HG02981 (cell line): ENCODE results near the gene AFAP1.

ENCODE experiments used
- ATAC-seq: cut with Tn5 transposase; IDR thresholded peaks from one replicate; pipeline ENCODE4 v1.9.1; 2021; ENCODE audit warnings: mild to moderate bottlenecking, moderate library complexity; ENCODE audit not compliant: unreplicated experiment

AFAP1 gene

GRCh38 chr4:7939377-7940108 lies at the start of gene AFAP1:
Gene AFAP1 (minus strand): TSS chr4:7939861. CDS start chr4:7872078, 67,783 bp downstream.
- peak; percentile 93 for ATAC-seq

- no peak for ATAC-seq
Observed at GRCh38 chr4:7988437-7988836, 48.8 kb upstream of the AFAP1 start.

GRCh38 chr4:7987148-7987989 lies 47.7 kb upstream of the AFAP1 start:
- ATAC-seq, result peak; percentile 67

GRCh38 chr4:7985891-7986441 lies 46.3 kb upstream of the AFAP1 start:
- no peak for ATAC-seq

GRCh38 chr4:7985072-7985471 lies 45.4 kb upstream of the AFAP1 start:
- no peak for ATAC-seq

GRCh38 chr4:7984286-7984925 lies 44.7 kb upstream of the AFAP1 start:
- no peak for ATAC-seq

- ATAC-seq, result no peak
Observed at GRCh38 chr4:7983296-7983695, 43.6 kb upstream of the AFAP1 start.

GRCh38 chr4:7981738-7982394 lies 42.2 kb upstream of the AFAP1 start:
- no peak for ATAC-seq

- no peak for ATAC-seq
Observed at GRCh38 chr4:7980036-7980435, 40.4 kb upstream of the AFAP1 start.

GRCh38 chr4:7979652-7979968 lies 39.9 kb upstream of the AFAP1 start:
- no peak for ATAC-seq

- ATAC-seq, result no peak
Observed at GRCh38 chr4:7978907-7979651, 39.4 kb upstream of the AFAP1 start.

- ATAC-seq, result no peak
Observed at GRCh38 chr4:7978489-7978888, 38.8 kb upstream of the AFAP1 start.

- ATAC-seq, result no peak
Observed at GRCh38 chr4:7976634-7977033, 37.0 kb upstream of the AFAP1 start.

- no peak for ATAC-seq
Observed at GRCh38 chr4:7976025-7976424, 36.4 kb upstream of the AFAP1 start.

GRCh38 chr4:7974425-7974824 lies 34.8 kb upstream of the AFAP1 start:
- ATAC-seq, result no peak

- ATAC-seq, result no peak
Observed at GRCh38 chr4:7973545-7973981, 33.9 kb upstream of the AFAP1 start.

- ATAC-seq, result no peak
Observed at GRCh38 chr4:7971881-7972500, 32.3 kb upstream of the AFAP1 start.

- no peak for ATAC-seq
Observed at GRCh38 chr4:7971159-7971631, 31.5 kb upstream of the AFAP1 start.

GRCh38 chr4:7970361-7970946 lies 30.8 kb upstream of the AFAP1 start:
- ATAC-seq, result peak; percentile 14
